NB4 (cell line): Measurements from ENCODE around the gene KRTCAP3.

Experiments used
- CTCF ChIP-seq: IDR thresholded peaks from one replicate; pipeline ENCODE4 v1.5.1; 2012; ENCODE audit warnings: low read depth, low read length
- POLR2A ChIP-seq: IDR thresholded peaks from 2 replicates; pipeline ENCODE4 v1.6.1; 2011; ENCODE audit warnings: mild to moderate bottlenecking; ENCODE audit not compliant: insufficient read length; ENCODE audit errors: extremely low read depth

GRCh38 chr2:27409321-27410073 is 32.7 kb upstream of the KRTCAP3 start, which contains the start of gene PPM1G:
- TF ChIP-seq CTCF (no peak), POLR2A (peak; percentile 96)
